Measurements from ENCODE around the gene QKI.

Gene QKI

GRCh38 chr6:163387317-163387716 lies 27.2 kb upstream of the QKI start:
- no peak for DNase-seq (ENCODE audit: insufficient read length, low spot score)
- no peak for FAIRE-seq
- TF ChIP-seq SPI1 (IDR thresholded peaks at IDR 0.05; ENCODE audit: low read depth, low read length) = no peak
- no peak for TF ChIP-seq PAX5 (IDR thresholded peaks at IDR 0.05; ENCODE audit: insufficient read depth, low read length, severe bottlenecking)
- no peak for TF ChIP-seq POLR2AphosphoS5 (IDR thresholded peaks at IDR 0.05; ENCODE audit: low read depth, low read length)
- TF ChIP-seq TAF1 (IDR thresholded peaks at IDR 0.05; ENCODE audit: low read depth, low read length) = no peak
- no peak for TF ChIP-seq POLR2A (IDR thresholded peaks at IDR 0.05; ENCODE audit: low read depth, low read length)
- TF ChIP-seq POU2F2 (IDR thresholded peaks at IDR 0.05; ENCODE audit: low read depth, low read length) = no peak

- TF ChIP-seq PAX5 (IDR thresholded peaks at IDR 0.05; ENCODE audit: insufficient read depth, low read length, severe bottlenecking) (no peak), TAF1 (IDR thresholded peaks at IDR 0.05; ENCODE audit: low read depth, low read length) (no peak), SPI1 (IDR thresholded peaks at IDR 0.05; ENCODE audit: low read depth, low read length) (no peak), POLR2A (IDR thresholded peaks at IDR 0.05; ENCODE audit: low read depth, low read length) (no peak), POU2F2 (IDR thresholded peaks at IDR 0.05; ENCODE audit: low read depth, low read length) (no peak), POLR2AphosphoS5 (IDR thresholded peaks at IDR 0.05; ENCODE audit: low read depth, low read length) (no peak)
- no peak for DNase-seq (ENCODE audit: insufficient read length, low spot score)
- FAIRE-seq = no peak
These were observed 25.2 kb upstream of the QKI start for GRCh38 chr6:163389354-163389753.

- no peak for TF ChIP-seq POU2F2 (IDR thresholded peaks at IDR 0.05; ENCODE audit: low read depth, low read length)
- TF ChIP-seq PAX5 (IDR thresholded peaks at IDR 0.05; ENCODE audit: insufficient read depth, low read length, severe bottlenecking) = no peak
- no peak for TF ChIP-seq POLR2A (IDR thresholded peaks at IDR 0.05; ENCODE audit: low read depth, low read length)
- no peak for TF ChIP-seq TAF1 (IDR thresholded peaks at IDR 0.05; ENCODE audit: low read depth, low read length)
- TF ChIP-seq POLR2AphosphoS5 (IDR thresholded peaks at IDR 0.05; ENCODE audit: low read depth, low read length) = no peak
- TF ChIP-seq SPI1 (IDR thresholded peaks at IDR 0.05; ENCODE audit: low read depth, low read length) = no peak
- DNase-seq (ENCODE audit: insufficient read length, low spot score) (no peak), FAIRE-seq (no peak)
These were observed 23.7 kb upstream of the QKI start for GRCh38 chr6:163390770-163391169.

GRCh38 chr6:163391985-163392384 lies 22.5 kb upstream of the QKI start:
- DNase-seq (ENCODE audit: insufficient read length, low spot score) (no peak), FAIRE-seq (no peak)
- TF ChIP-seq POLR2A (IDR thresholded peaks at IDR 0.05; ENCODE audit: low read depth, low read length) (no peak), SPI1 (IDR thresholded peaks at IDR 0.05; ENCODE audit: low read depth, low read length) (no peak), POLR2AphosphoS5 (IDR thresholded peaks at IDR 0.05; ENCODE audit: low read depth, low read length) (no peak), POU2F2 (IDR thresholded peaks at IDR 0.05; ENCODE audit: low read depth, low read length) (no peak)

GRCh38 chr6:163392533-163392932 lies 22.0 kb upstream of the QKI start:
- no peak for FAIRE-seq
- TF ChIP-seq POLR2A (IDR thresholded peaks at IDR 0.05; ENCODE audit: low read depth, low read length) (no peak), POU2F2 (IDR thresholded peaks at IDR 0.05; ENCODE audit: low read depth, low read length) (no peak), PAX5 (IDR thresholded peaks at IDR 0.05; ENCODE audit: insufficient read depth, low read length, severe bottlenecking) (no peak), TAF1 (IDR thresholded peaks at IDR 0.05; ENCODE audit: low read depth, low read length) (no peak), POLR2AphosphoS5 (IDR thresholded peaks at IDR 0.05; ENCODE audit: low read depth, low read length) (no peak), SPI1 (IDR thresholded peaks at IDR 0.05; ENCODE audit: low read depth, low read length) (no peak)
- no peak for DNase-seq (ENCODE audit: insufficient read length, low spot score)

- no peak for TF ChIP-seq PAX5 (IDR thresholded peaks at IDR 0.05; ENCODE audit: insufficient read depth, low read length, severe bottlenecking)
- TF ChIP-seq TAF1 (IDR thresholded peaks at IDR 0.05; ENCODE audit: low read depth, low read length) = no peak
- no peak for TF ChIP-seq POLR2A (IDR thresholded peaks at IDR 0.05; ENCODE audit: low read depth, low read length)
- no peak for TF ChIP-seq POLR2AphosphoS5 (IDR thresholded peaks at IDR 0.05; ENCODE audit: low read depth, low read length)
- TF ChIP-seq SPI1 (IDR thresholded peaks at IDR 0.05; ENCODE audit: low read depth, low read length) = no peak
- TF ChIP-seq POU2F2 (IDR thresholded peaks at IDR 0.05; ENCODE audit: low read depth, low read length) = no peak
- no peak for DNase-seq (ENCODE audit: insufficient read length, low spot score)
- FAIRE-seq = no peak
These were observed 20.6 kb upstream of the QKI start for GRCh38 chr6:163393923-163394322.

- FAIRE-seq (no peak), DNase-seq (ENCODE audit: insufficient read length, low spot score) (no peak)
- TF ChIP-seq POLR2A (IDR thresholded peaks at IDR 0.05; ENCODE audit: low read depth, low read length) (no peak), POLR2AphosphoS5 (IDR thresholded peaks at IDR 0.05; ENCODE audit: low read depth, low read length) (no peak), SPI1 (IDR thresholded peaks at IDR 0.05; ENCODE audit: low read depth, low read length) (no peak), PAX5 (IDR thresholded peaks at IDR 0.05; ENCODE audit: insufficient read depth, low read length, severe bottlenecking) (no peak), TAF1 (IDR thresholded peaks at IDR 0.05; ENCODE audit: low read depth, low read length) (no peak), POU2F2 (IDR thresholded peaks at IDR 0.05; ENCODE audit: low read depth, low read length) (no peak)
These were observed 19.9 kb upstream of the QKI start for GRCh38 chr6:163394659-163395058.

GRCh38 chr6:163395122-163395830 lies 19.2 kb upstream of the QKI start:
- DNase-seq (ENCODE audit: insufficient read length, low spot score) (no peak), FAIRE-seq (no peak)
- TF ChIP-seq POLR2AphosphoS5 (IDR thresholded peaks at IDR 0.05; ENCODE audit: low read depth, low read length) (no peak), SPI1 (IDR thresholded peaks at IDR 0.05; ENCODE audit: low read depth, low read length) (no peak), PAX5 (IDR thresholded peaks at IDR 0.05; ENCODE audit: insufficient read depth, low read length, severe bottlenecking) (no peak), POU2F2 (IDR thresholded peaks at IDR 0.05; ENCODE audit: low read depth, low read length) (no peak)

- FAIRE-seq (no peak), DNase-seq (ENCODE audit: insufficient read length, low spot score) (no peak)
- TF ChIP-seq POLR2A (IDR thresholded peaks at IDR 0.05; ENCODE audit: low read depth, low read length) (no peak), TAF1 (IDR thresholded peaks at IDR 0.05; ENCODE audit: low read depth, low read length) (no peak), SPI1 (IDR thresholded peaks at IDR 0.05; ENCODE audit: low read depth, low read length) (no peak), PAX5 (IDR thresholded peaks at IDR 0.05; ENCODE audit: insufficient read depth, low read length, severe bottlenecking) (no peak), POU2F2 (IDR thresholded peaks at IDR 0.05; ENCODE audit: low read depth, low read length) (no peak), POLR2AphosphoS5 (IDR thresholded peaks at IDR 0.05; ENCODE audit: low read depth, low read length) (no peak)
These were observed 18.7 kb upstream of the QKI start for GRCh38 chr6:163395831-163396185.

GRCh38 chr6:163397326-163397725 lies 17.2 kb upstream of the QKI start:
- no peak for DNase-seq (ENCODE audit: insufficient read length, low spot score)
- TF ChIP-seq TAF1 (IDR thresholded peaks at IDR 0.05; ENCODE audit: low read depth, low read length) (no peak), POLR2A (IDR thresholded peaks at IDR 0.05; ENCODE audit: low read depth, low read length) (no peak), PAX5 (IDR thresholded peaks at IDR 0.05; ENCODE audit: insufficient read depth, low read length, severe bottlenecking) (no peak), POLR2AphosphoS5 (IDR thresholded peaks at IDR 0.05; ENCODE audit: low read depth, low read length) (no peak), POU2F2 (IDR thresholded peaks at IDR 0.05; ENCODE audit: low read depth, low read length) (no peak), SPI1 (IDR thresholded peaks at IDR 0.05; ENCODE audit: low read depth, low read length) (no peak)
- no peak for FAIRE-seq

Data from GM12891 (cell line).